Measurements from ENCODE around the gene TNS3. TPM values are rescaled to one million over a fixed set of nuclear protein-coding genes. Genes with fewer than 3 reads are reported as not detected.

The TNS3 gene
- polyA plus RNA-seq, 1 of the 3 experiments (the other 2 are of a cell fraction), result 72.3 TPM

DNA sequence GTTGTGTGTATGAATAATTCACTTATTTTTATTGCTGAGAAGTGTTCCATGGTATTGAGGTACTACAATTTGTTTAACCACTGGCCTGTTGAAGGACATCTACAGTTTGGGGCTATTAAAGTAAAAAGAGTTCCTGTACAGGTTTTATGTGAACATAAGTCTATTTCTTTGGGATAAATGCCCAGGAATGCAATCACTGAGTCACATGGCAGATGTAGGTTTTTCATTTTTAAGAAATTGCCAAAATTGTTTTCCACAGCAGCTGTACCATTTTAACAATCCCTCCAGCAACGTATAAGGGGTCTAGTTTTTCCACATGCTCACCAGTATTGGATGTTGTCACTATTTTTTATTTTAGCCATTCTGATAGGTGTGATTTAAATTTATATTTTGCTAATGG, 243.9 kb downstream of the TNS3 start:
- Histone ChIP-seq H3K27ac (ENCODE audit: low read depth in 2 of 2, low read length in 1 of 2) (no peak overlapping the region), H3K9ac (no peak overlapping the region), H3F3A (replicated peaks; ENCODE audit: insufficient read depth) (no peaks in the 10 kb centered on the region), H3K4me1 (ENCODE audit: control insufficient read depth in 1 of 2, insufficient read depth in 2 of 2, low read depth in 1 of 2, low read length in 1 of 2) (peaks cover 0 to 2% of the 10 kb centered on the region in 2 experiments; a peak in 2 of 4 replicates), H3K27me3 (ENCODE audit: insufficient read depth) (no peaks in the 10 kb centered on the region), H3K4me3 (ENCODE audit: low read depth in 2 of 2, low read length in 1 of 2) (no peak overlapping the region), H3K36me3 (replicated peaks in 1 of 2; ENCODE audit: control insufficient read depth in 1 of 2, insufficient read depth in 2 of 2, low read length in 1 of 2) (peaks cover 43 to 60% of the 10 kb centered on the region in 2 experiments), H3K9me2 (no peaks in the 10 kb centered on the region), H4K20me1 (ENCODE audit: insufficient read depth) (no peaks in the 10 kb centered on the region), H3K4me2 (no peak overlapping the region), H3K79me2 (ENCODE audit: insufficient read depth) (no peaks in the 10 kb centered on the region), H3K9me3 (no peaks in the 10 kb centered on the region), H2AFZ (ENCODE audit: low read depth) (no peak overlapping the region)
- CTCF ChIA-PET, result interaction anchor here (0.9 kb wide), 1 partner anchor 98 kb away, joined by 3 read pairs; no protein-coding TSS in a partner anchor
- POLR2A ChIA-PET, result no interaction called here
- TF ChIP-seq TAF1 (IDR thresholded peaks at IDR 0.05; ENCODE audit: borderline replicate concordance, low read depth, low read length) (no peak), EZH2phosphoT487 (IDR thresholded peaks at IDR 0.05; ENCODE audit: borderline replicate concordance, low read depth) (no peak), RXRA (IDR thresholded peaks at IDR 0.05; ENCODE audit: borderline replicate concordance, low read depth) (no peak), PBX3 (IDR thresholded peaks at IDR 0.05) (no peak), ELF1 (IDR thresholded peaks at IDR 0.05) (no peak), RAD21 (IDR thresholded peaks at IDR 0.05; ENCODE audit: low read length) (no peak), RFX5 (IDR thresholded peaks at IDR 0.05; ENCODE audit: low read length) (no peak)
- TF ChIP-seq, protein P1, sequence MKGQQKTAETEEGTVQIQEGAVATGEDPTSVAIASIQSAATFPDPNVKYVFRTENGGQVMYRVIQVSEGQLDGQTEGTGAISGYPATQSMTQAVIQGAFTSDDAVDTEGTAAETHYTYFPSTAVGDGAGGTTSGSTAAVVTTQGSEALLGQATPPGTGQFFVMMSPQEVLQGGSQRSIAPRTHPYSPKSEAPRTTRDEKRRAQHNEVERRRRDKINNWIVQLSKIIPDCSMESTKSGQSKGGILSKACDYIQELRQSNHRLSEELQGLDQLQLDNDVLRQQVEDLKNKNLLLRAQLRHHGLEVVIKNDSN (IDR thresholded peaks at IDR 0.05; ENCODE audit: borderline replicate concordance, low read depth), result no peak
- WGBS (ENCODE audit: low lambda C conversion rate), result 97% methylated on average over 1 of the region's 1 CpG
- no peak for DNase-seq

DNA sequence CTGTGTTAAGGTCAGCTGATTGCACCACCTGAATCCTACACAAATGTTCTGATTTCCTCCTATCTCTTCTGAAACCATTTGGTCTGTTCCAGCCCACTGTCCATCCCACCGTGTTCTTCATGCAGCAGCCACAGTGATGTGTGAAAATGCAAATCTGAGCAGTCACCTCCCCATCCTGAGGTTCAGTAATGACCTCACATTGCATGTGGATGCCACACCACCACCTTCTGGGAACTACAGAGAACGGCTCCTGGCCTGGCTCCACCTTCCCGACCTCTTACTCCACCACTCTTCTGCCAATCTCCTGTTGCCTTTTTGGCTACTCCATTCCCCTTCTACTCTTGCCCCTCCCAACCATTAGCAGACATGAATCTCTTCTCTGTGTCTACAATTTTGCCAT, 244.4 kb downstream of the TNS3 start:
- H3K4me1 ChIP-seq (ENCODE audit: control insufficient read depth in 1 of 2, insufficient read depth in 2 of 2, low read depth in 1 of 2, low read length in 1 of 2), result peaks cover 0 to 7% of the 10 kb centered on the region in 2 experiments; a peak in 2 of 4 replicates
- H3K79me2 ChIP-seq (ENCODE audit: insufficient read depth), result no peaks in the 10 kb centered on the region
- POLR2A ChIA-PET, result no interaction called here
- TF ChIP-seq, protein P2, sequence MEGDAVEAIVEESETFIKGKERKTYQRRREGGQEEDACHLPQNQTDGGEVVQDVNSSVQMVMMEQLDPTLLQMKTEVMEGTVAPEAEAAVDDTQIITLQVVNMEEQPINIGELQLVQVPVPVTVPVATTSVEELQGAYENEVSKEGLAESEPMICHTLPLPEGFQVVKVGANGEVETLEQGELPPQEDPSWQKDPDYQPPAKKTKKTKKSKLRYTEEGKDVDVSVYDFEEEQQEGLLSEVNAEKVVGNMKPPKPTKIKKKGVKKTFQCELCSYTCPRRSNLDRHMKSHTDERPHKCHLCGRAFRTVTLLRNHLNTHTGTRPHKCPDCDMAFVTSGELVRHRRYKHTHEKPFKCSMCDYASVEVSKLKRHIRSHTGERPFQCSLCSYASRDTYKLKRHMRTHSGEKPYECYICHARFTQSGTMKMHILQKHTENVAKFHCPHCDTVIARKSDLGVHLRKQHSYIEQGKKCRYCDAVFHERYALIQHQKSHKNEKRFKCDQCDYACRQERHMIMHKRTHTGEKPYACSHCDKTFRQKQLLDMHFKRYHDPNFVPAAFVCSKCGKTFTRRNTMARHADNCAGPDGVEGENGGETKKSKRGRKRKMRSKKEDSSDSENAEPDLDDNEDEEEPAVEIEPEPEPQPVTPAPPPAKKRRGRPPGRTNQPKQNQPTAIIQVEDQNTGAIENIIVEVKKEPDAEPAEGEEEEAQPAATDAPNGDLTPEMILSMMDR (IDR thresholded peaks at IDR 0.05), result peak; percentile 7; the same call in 1 of the 2 replicates
- no peak for TF ChIP-seq EP300 (IDR thresholded peaks at IDR 0.05; ENCODE audit: borderline replicate concordance in 1 of 2, low read depth in 1 of 2, low read length in 1 of 2)
- DNase-seq, result no peak
- no peaks in the 10 kb centered on the region for H3K9me3 ChIP-seq
- 89% methylated on average over 3 of the region's 3 CpGs for WGBS (ENCODE audit: low lambda C conversion rate)
- H4K20me1 ChIP-seq (ENCODE audit: insufficient read depth), result no peaks in the 10 kb centered on the region
- H2AFZ ChIP-seq (ENCODE audit: low read depth), result no peak overlapping the region
- no peaks in the 10 kb centered on the region for H3K27me3 ChIP-seq (ENCODE audit: insufficient read depth)
- CTCF ChIA-PET, result interaction anchor here (0.9 kb wide), 1 partner anchor 98 kb away, joined by 3 read pairs; no protein-coding TSS in a partner anchor
- no peak overlapping the region for H3K4me3 ChIP-seq (ENCODE audit: low read depth in 2 of 2, low read length in 1 of 2)
- H3K36me3 ChIP-seq (replicated peaks in 1 of 2; ENCODE audit: control insufficient read depth in 1 of 2, insufficient read depth in 2 of 2, low read length in 1 of 2), result peaks cover 43 to 58% of the 10 kb centered on the region in 2 experiments
- no peak overlapping the region for H3K9ac ChIP-seq
- no peaks in the 10 kb centered on the region for H3K9me2 ChIP-seq
- H3K27ac ChIP-seq (ENCODE audit: low read depth in 2 of 2, low read length in 1 of 2), result no peak overlapping the region
- H3K4me2 ChIP-seq, result no peak overlapping the region
- H3F3A ChIP-seq (replicated peaks; ENCODE audit: insufficient read depth), result no peaks in the 10 kb centered on the region

Data from SK-N-SH (cell line).